ENCODE results near the gene SH2D4B. TPM values are rescaled to one million over a fixed set of nuclear protein-coding genes. Genes with fewer than 3 reads are reported as not detected.

The SH2D4B gene
- total and polyA plus RNA-seq, 2 of the 13 experiments (the other 11 are each of a cell fraction or from before 2014, with no cell fraction given) = not detected

GRCh38 chr10:80537086-80537735, 491 bp upstream of the SH2D4B start:
- no peak for FAIRE-seq

More at GRCh38 chr10:80537086-80537735, 491 bp upstream of the SH2D4B start:
- Histone ChIP-seq H3K4me3 (replicated peaks in 1 of 3; ENCODE audit: insufficient read depth in 1 of 3, low read depth in 2 of 3, low read length in 3 of 3) (no peak overlapping the region), H3K4me2 (ENCODE audit: low read depth, low read length) (no peak overlapping the region), H3K79me2 (ENCODE audit: insufficient read depth, low read length) (no peaks in the 10 kb centered on the region), H3K36me3 (replicated peaks in 1 of 2; ENCODE audit: control insufficient read depth in 1 of 2, insufficient read depth in 2 of 2, low read length in 2 of 2) (no peaks in the 10 kb centered on the region), H3K9ac (ENCODE audit: insufficient read depth, low read depth, low read length) (no peak overlapping the region), H4K20me1 (ENCODE audit: insufficient read depth, low read length) (no peaks in the 10 kb centered on the region), H3K27ac (ENCODE audit: extremely low read length, insufficient read depth, low read length) (no peak overlapping the region), H3K27me3 (ENCODE audit: control insufficient read depth in 1 of 2, insufficient read depth in 2 of 2, low read length in 2 of 2) (peaks cover 3 to 19% of the 10 kb centered on the region in 2 experiments; a peak in 3 of 5 replicates), H2AFZ (ENCODE audit: low read length) (no peak overlapping the region), H3K9me3 (ENCODE audit: low read length) (no peaks in the 10 kb centered on the region), H3K4me1 (ENCODE audit: insufficient read depth, low read length) (no peaks in the 10 kb centered on the region)
- ATAC-seq (no peak), DNase-seq (ENCODE audit: low spot score) (no peak)
- WGBS (ENCODE audit: low lambda C conversion rate) = 74% methylated on average over 8 of the region's 8 CpGs
- TF ChIP-seq ZNF234 (CRISPR knock-in tag; conservative IDR thresholded peaks at IDR 0.05) = no peak
- no peak for TF ChIP-seq ZNF547 (CRISPR knock-in tag; IDR thresholded peaks at IDR 0.05)
- TF ChIP-seq SKIL (CRISPR knock-in tag; IDR thresholded peaks at IDR 0.05; ENCODE audit: borderline replicate concordance) = no peak
- TF ChIP-seq MEIS1 (CRISPR knock-in tag; IDR thresholded peaks at IDR 0.05; ENCODE audit: borderline replicate concordance) = no peak
- TF ChIP-seq ZNF337 (CRISPR knock-in tag; IDR thresholded peaks at IDR 0.05; ENCODE audit: borderline replicate concordance, low read depth) = no peak
- no peak for TF ChIP-seq E2F5 (CRISPR knock-in tag; conservative IDR thresholded peaks at IDR 0.05)
- TF ChIP-seq ZFP91 (CRISPR knock-in tag; IDR thresholded peaks at IDR 0.05; ENCODE audit: borderline replicate concordance) = no peak
- TF ChIP-seq ZNF788 (CRISPR knock-in tag; IDR thresholded peaks at IDR 0.05; ENCODE audit: borderline replicate concordance) = no peak
- TF ChIP-seq ZKSCAN1 (IDR thresholded peaks at IDR 0.05; ENCODE audit: low read length) = no peak
- TF ChIP-seq FOXA1 (IDR thresholded peaks at IDR 0.05) = no peak
- TF ChIP-seq FOXA1 (CRISPR knock-in tag; IDR thresholded peaks at IDR 0.05) = no peak
- no peak for TF ChIP-seq ZNF660 (CRISPR knock-in tag; IDR thresholded peaks at IDR 0.05; ENCODE audit: borderline replicate concordance, low read depth)
- no peak for TF ChIP-seq ZFP62 (CRISPR knock-in tag; IDR thresholded peaks at IDR 0.05)
- no peak for TF ChIP-seq ZNF256 (CRISPR knock-in tag; conservative IDR thresholded peaks at IDR 0.05)
- intact Hi-C loops (cut with micrococcal nuclease; ENCODE audit: unreplicated experiment) = loop anchor here (10.0 kb wide), 1 partner anchor 152 kb away; no protein-coding TSS in a partner anchor
- CTCF ChIA-PET (ENCODE audit: low intra/inter-chr PET ratio, low total read pairs) = no interaction called here
- in situ Hi-C loops (cut with HindIII; ENCODE audit: extremely low pct_ligation_motif_present, low pct_unique_long_range_greater_than_20kb) = no loop called here
- POLR2A ChIA-PET = no interaction called here
- no TSS peak for BruUV-seq (replicated peaks)

All from HepG2 (cell line).